Endothelial cell of umbilical vein (primary cell): ENCODE results near the gene IDI1. TPM values are rescaled to one million over a fixed set of nuclear protein-coding genes. Genes with fewer than 3 reads are reported as not detected.

Experiments
- BruUV-seq: library from RNA; stranded (reverse); fragments of 400-500 nt; replicated peaks from 2 replicates; lab custom pipeline; 2021; lab: Mats Ljungman, UMichigan
- CTCF ChIA-PET: fragments of 300-600, 350-600 bp; sonication (Branson Sonifier 250); formaldehyde crosslinking; loops from one replicate; lab custom pipeline; 2021; ENCODE audit warnings: antibody characterized with exemption, inconsistent platforms; lab: Charles Lee
- POLR2A ChIA-PET: fragments of 300-600, 350-600 bp; sonication (Branson Sonifier 250); formaldehyde crosslinking; loops from one replicate; lab custom pipeline; 2021; ENCODE audit warnings: antibody characterized with exemption, inconsistent platforms; lab: Charles Lee
- DNase-seq: peaks from one replicate; pipeline ENCODE4 v3.0.0-alpha.2; 2011; ENCODE audit warnings: low read depth, low spot score
- FAIRE-seq: peaks from 2 replicates; lab custom pipeline; 2011; peaks lifted over from hg19 to GRCh38; lab: Jason Lieb, UNC
- H2AFZ ChIP-seq: 2 replicates; pipeline ENCODE4 v1.6.0; 2012; ENCODE audit warnings: low read depth, low read length, control low read depth, inconsistent platforms
- H3K27ac ChIP-seq: 2 replicates; pipeline ENCODE4 v1.5.1; 2011; ENCODE audit warnings: low read depth, mild to moderate bottlenecking, control low read depth, low read length, moderate library complexity; ENCODE audit not compliant: insufficient read depth
- H3K27me3 ChIP-seq, 2 experiments: 2 replicates each; pipeline versions ENCODE4 v1.6.0 to v1.6.1; 2011; ENCODE audit warnings: low read length in 2 of 2, mixed read lengths in 1 of 2; ENCODE audit not compliant: control insufficient read depth in 2 of 2, insufficient read depth in 2 of 2
- H3K36me3 ChIP-seq, 2 experiments: 2 replicates in 1 of 2; 3 replicates in 1 of 2; pipeline ENCODE4 v1.5.1; 2011; ENCODE audit warnings: low read length in 2 of 2, mild to moderate bottlenecking in 1 of 2, moderate library complexity in 1 of 2; ENCODE audit not compliant: control insufficient read depth in 2 of 2, insufficient read depth in 2 of 2; ENCODE audit errors: extremely low read depth in 1 of 2
- H3K4me1 ChIP-seq: 3 replicates; pipeline ENCODE4 v1.5.1; 2011; ENCODE audit warnings: mild to moderate bottlenecking, low read length; ENCODE audit not compliant: control insufficient read depth, insufficient read depth; ENCODE audit errors: extremely low read depth
- H3K4me2 ChIP-seq: 2 replicates; pipeline ENCODE4 v1.6.1; 2011; ENCODE audit warnings: low read length, control low read depth, mixed read lengths; ENCODE audit not compliant: insufficient read depth
- H3K4me3 ChIP-seq, 3 experiments: fragments of 200-600 bp in 1 of 3; sonication (generic), shearing (Covaris generic) in 1 of 3; replicated peaks in 1 of 3; 2 replicates each; pipeline ENCODE4 v1.5.1; 2011 to 2016; ENCODE audit warnings: control low read depth in 3 of 3, low read length in 3 of 3, mild to moderate bottlenecking in 2 of 3, inconsistent platforms in 1 of 3, low read depth in 1 of 3, moderate library complexity in 1 of 3; ENCODE audit not compliant: insufficient read depth in 1 of 3
- H3K79me2 ChIP-seq: 2 replicates; pipeline ENCODE4 v1.6.0; 2012; ENCODE audit warnings: low read length, inconsistent platforms; ENCODE audit not compliant: control insufficient read depth, insufficient read depth
- H3K9ac ChIP-seq: replicated peaks from 2 replicates; pipeline ENCODE3; 2011; ENCODE audit warnings: low read length, control low read depth; ENCODE audit not compliant: insufficient read depth; ENCODE audit errors: extremely low read depth
- H3K9me1 ChIP-seq: replicated peaks from 3 replicates; pipeline ENCODE4 v1.6.0; 2011; ENCODE audit warnings: mild to moderate bottlenecking, low read length; ENCODE audit not compliant: control insufficient read depth, insufficient read depth; ENCODE audit errors: extremely low read depth
- H3K9me3 ChIP-seq: replicated peaks from 2 replicates; pipeline ENCODE4 v1.5.1; 2012; ENCODE audit warnings: low read length, inconsistent platforms; ENCODE audit not compliant: control insufficient read depth, insufficient read depth
- H4K20me1 ChIP-seq: replicated peaks from 2 replicates; pipeline ENCODE3; 2011; ENCODE audit warnings: mild to moderate bottlenecking, low read length; ENCODE audit not compliant: control insufficient read depth, insufficient read depth; ENCODE audit errors: extremely low read depth
- EZH2 ChIP-seq: IDR thresholded peaks from 2 replicates; pipeline ENCODE4 v1.6.1; 2012; ENCODE audit warnings: borderline replicate concordance, low read depth, mild to moderate bottlenecking, moderate library complexity, low read length, inconsistent platforms; ENCODE audit not compliant: severe bottlenecking
- FOS ChIP-seq: IDR thresholded peaks from 2 replicates; pipeline ENCODE4 v1.6.1; 2011; ENCODE audit warnings: mild to moderate bottlenecking, low read length, moderate library complexity, borderline replicate concordance; ENCODE audit not compliant: insufficient read depth
- GATA2 ChIP-seq: IDR thresholded peaks from 2 replicates; pipeline ENCODE4 v1.7.0; 2011; ENCODE audit warnings: low read depth, mild to moderate bottlenecking, moderate library complexity, mixed read lengths, low read length; ENCODE audit not compliant: insufficient read length, insufficient read depth
- JUN ChIP-seq: IDR thresholded peaks from 2 replicates; pipeline ENCODE4 v1.6.1; 2011; ENCODE audit warnings: borderline replicate concordance, low read depth; ENCODE audit not compliant: insufficient read length, insufficient read depth
- MAX ChIP-seq: IDR thresholded peaks from 2 replicates; pipeline ENCODE4 v1.6.1; 2011; ENCODE audit not compliant: insufficient read depth, insufficient read length
- MYC ChIP-seq: IDR thresholded peaks from one replicate; pipeline ENCODE4 v1.6.1; 2011; ENCODE audit warnings: mild to moderate bottlenecking, low read depth, low read length
- POLR2A ChIP-seq: IDR thresholded peaks from 2 replicates; pipeline ENCODE4 v1.6.1; 2012; ENCODE audit warnings: low read depth, mild to moderate bottlenecking, control low read depth, low read length
- POLR2AphosphoS5 ChIP-seq: IDR thresholded peaks from 2 replicates; pipeline ENCODE4 v1.6.1; 2012; ENCODE audit warnings: low read depth, mild to moderate bottlenecking, control low read depth, low read length, moderate library complexity; ENCODE audit not compliant: insufficient read depth
- dilution Hi-C: fragments of 300-500 bp; cut with MboI; formaldehyde crosslinking; loops from one replicate; pipeline ENCODE4 v1.15.0; 2019; ENCODE audit warnings: low sequenced_read_pairs; ENCODE audit not compliant: extremely low pct_ligation_motif_present
- intact Hi-C: fragments of 100-400 bp; cut with micrococcal nuclease; formaldehyde crosslinking; loops from one replicate; pipeline ENCODE4 v1.10.0; 2022
- polyA plus RNA-seq, 4 experiments: library from polyadenylated mRNA; depleted of rRNA in 3 of 4; stranded (reverse) in 3 of 4; unstranded in 1 of 4; fragments of >200 nt; gene quantifications; 2 replicates each; pipeline versions ENCODE4 v1.2.1 to v1.2.3, GENCODE V29; 2011 to 2012; ENCODE audit warnings: missing spikeins in 1 of 4
- total RNA-seq: library from RNA; stranded (reverse); gene quantifications from 2 replicates; pipeline ENCODE4 v1.2.3, GENCODE V29; 2021
- TF ChIP-seq, protein P1 (sequence below), 2 donors: IDR thresholded peaks; 1 replicate in 1 of 2; 2 replicates in 1 of 2; pipeline ENCODE4 v1.5.1; 2011; ENCODE audit warnings: low read length in 2 of 2, mild to moderate bottlenecking in 2 of 2, moderate library complexity in 2 of 2, control low read depth in 1 of 2, inconsistent platforms in 1 of 2, low read depth in 1 of 2; ENCODE audit not compliant: insufficient read depth in 1 of 2; ENCODE audit errors: extremely low read depth in 1 of 2

Gene IDI1
- total and polyA plus RNA-seq, 2 donors (not counting 3 experiments of a cell fraction or from before 2014, with no cell fraction given), result 42.2 to 63.0 TPM

DNA sequence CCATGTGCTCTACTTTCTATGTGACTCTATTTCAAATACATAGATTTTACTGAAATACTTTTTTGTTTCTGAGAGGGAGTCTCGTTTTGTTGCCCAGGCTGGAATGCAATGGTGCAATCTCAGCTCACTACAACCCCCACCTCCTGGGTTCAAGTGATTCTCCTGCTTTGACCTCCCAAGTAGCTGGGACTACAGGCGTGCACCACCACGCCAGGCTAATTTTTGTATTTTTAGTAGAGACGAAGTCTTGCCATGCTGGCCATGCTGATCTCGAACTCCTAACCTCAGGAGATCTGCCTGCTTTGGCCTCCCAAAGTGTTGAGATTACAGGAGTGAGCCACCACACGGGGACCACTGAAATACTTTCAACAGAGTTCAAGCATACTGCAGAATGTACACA is 3.5 kb downstream of the IDI1 start:
- H3K4me3 ChIP-seq, result peak overlapping the region in 1 of 3 experiments; percentile 45

More for the DNA sequence above, 3.5 kb downstream of the IDI1 start:
- Histone ChIP-seq H2AFZ (no peak overlapping the region), H3K79me2 (peaks cover 54% of the 10 kb centered on the region), H3K27ac (no peak overlapping the region), H3K36me3 (peaks cover 3 to 11% of the 10 kb centered on the region in 2 experiments), H3K4me2 (peak overlapping the region; percentile 72), H3K9me3 (no peaks in the 10 kb centered on the region), H3K4me1 (peaks cover 37% of the 10 kb centered on the region), H3K9ac (no peak overlapping the region), H3K9me1 (no peaks in the 10 kb centered on the region), H4K20me1 (no peaks in the 10 kb centered on the region), H3K27me3 (no peaks in the 10 kb centered on the region)
- FAIRE-seq (no peak), DNase-seq (no peak)
- intact Hi-C loops (loop anchor here (5.0 kb wide), 1 partner anchor 58 kb away; the partner anchor contains the start of gene GTPBP4), dilution Hi-C loops (no loop called here)
- TSS peak; percentile 7 for BruUV-seq
- TF ChIP-seq EZH2 (no peak), FOS (no peak), GATA2 (no peak), JUN (no peak), MYC (no peak), POLR2A (no peak), POLR2AphosphoS5 (no peak), MAX (no peak)
- TF ChIP-seq, protein P1, sequence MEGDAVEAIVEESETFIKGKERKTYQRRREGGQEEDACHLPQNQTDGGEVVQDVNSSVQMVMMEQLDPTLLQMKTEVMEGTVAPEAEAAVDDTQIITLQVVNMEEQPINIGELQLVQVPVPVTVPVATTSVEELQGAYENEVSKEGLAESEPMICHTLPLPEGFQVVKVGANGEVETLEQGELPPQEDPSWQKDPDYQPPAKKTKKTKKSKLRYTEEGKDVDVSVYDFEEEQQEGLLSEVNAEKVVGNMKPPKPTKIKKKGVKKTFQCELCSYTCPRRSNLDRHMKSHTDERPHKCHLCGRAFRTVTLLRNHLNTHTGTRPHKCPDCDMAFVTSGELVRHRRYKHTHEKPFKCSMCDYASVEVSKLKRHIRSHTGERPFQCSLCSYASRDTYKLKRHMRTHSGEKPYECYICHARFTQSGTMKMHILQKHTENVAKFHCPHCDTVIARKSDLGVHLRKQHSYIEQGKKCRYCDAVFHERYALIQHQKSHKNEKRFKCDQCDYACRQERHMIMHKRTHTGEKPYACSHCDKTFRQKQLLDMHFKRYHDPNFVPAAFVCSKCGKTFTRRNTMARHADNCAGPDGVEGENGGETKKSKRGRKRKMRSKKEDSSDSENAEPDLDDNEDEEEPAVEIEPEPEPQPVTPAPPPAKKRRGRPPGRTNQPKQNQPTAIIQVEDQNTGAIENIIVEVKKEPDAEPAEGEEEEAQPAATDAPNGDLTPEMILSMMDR (IDR thresholded peaks at IDR 0.05; ENCODE audit: extremely low read depth in 1 of 2, insufficient read depth in 1 of 2, low read depth in 1 of 2, low read length in 2 of 2), result no peak
- CTCF ChIA-PET, result interaction anchor here (1.1 to 2.3 kb wide), 3 partner anchors 11 to 1998 kb away, joined by 3 to 9 read pairs (median 3); partner anchors contain the start of gene WDR37
- POLR2A ChIA-PET, result no interaction called here
